Tibial nerve (tissue), 4 donors: Measurements from ENCODE around the gene CTNNA2. TPM values are rescaled to one million over a fixed set of nuclear protein-coding genes. Genes with fewer than 3 reads are reported as not detected.

Experiments
- DNase-seq, 2 donors: peaks; one replicate each; pipeline ENCODE4 v3.0.0-alpha.2; 2019; ENCODE audit warnings: low spot score in 2 of 2
- H3K27ac ChIP-seq, 4 donors: fragments of 200-600 bp; sonication (generic) in 3 of 4; one replicate each; pipeline ENCODE4 v1.5.1; 2017 to 2019; ENCODE audit warnings: mild to moderate bottlenecking in 1 of 4
- H3K27me3 ChIP-seq, 2 donors: fragments of 200-600 bp; sonication (generic) in 1 of 2; one replicate each; pipeline versions ENCODE4 v1.5.1 to v1.6.0; 2017 to 2019
- H3K36me3 ChIP-seq, 3 donors: fragments of 200-600 bp; sonication (generic); one replicate each; pipeline ENCODE4 v1.5.1; 2018 to 2019
- H3K4me1 ChIP-seq, 4 donors: fragments of 200-600 bp; sonication (generic) in 3 of 4; one replicate each; pipeline ENCODE4 v1.5.1; 2017 to 2019
- H3K4me3 ChIP-seq, 4 donors: fragments of 200-600 bp; sonication (generic) in 3 of 4; one replicate each; pipeline ENCODE4 v1.5.1; 2017 to 2019; ENCODE audit warnings: mild to moderate bottlenecking in 1 of 4, moderate library complexity in 1 of 4
- H3K9me3 ChIP-seq, 4 donors: fragments of 200-600 bp; sonication (generic) in 3 of 4; one replicate each; pipeline ENCODE4 v1.5.1; 2017 to 2019
- CTCF ChIP-seq, 5 experiments: fragments of 200-600 bp in 3 of 5; fragments of 450-650 bp in 2 of 5; sonication (generic) in 3 of 5; IDR thresholded peaks; one replicate each; pipeline ENCODE4 v1.5.1; 2016 to 2019; ENCODE audit warnings: antibody characterized with exemption in 5 of 5, mild to moderate bottlenecking in 3 of 5, moderate library complexity in 2 of 5
- EP300 ChIP-seq, 2 donors: sonication (generic); formaldehyde crosslinking; IDR thresholded peaks; one replicate each; pipeline ENCODE4 v1.6.1; 2017; ENCODE audit warnings: antibody characterized with exemption in 2 of 2, mild to moderate bottlenecking in 1 of 2
- POLR2A ChIP-seq, 2 donors: fragments of 450-650 bp; IDR thresholded peaks; one replicate each; pipeline ENCODE4 v1.6.1; 2017; ENCODE audit warnings: antibody characterized with exemption in 2 of 2, mild to moderate bottlenecking in 2 of 2, moderate library complexity in 2 of 2
- WGBS, 2 donors: methylation state at CpG; one replicate each; pipeline ENCODE4 v1.1.5; 2018; 5-methylcytosine and 5-hydroxymethylcytosine counted together
- total RNA-seq, 4 donors: library from RNA; depleted of rRNA; stranded (reverse); fragments of >200 nt; gene quantifications; one replicate each; pipeline ENCODE4 v1.1.0, GENCODE V29; 2016

Gene CTNNA2
- total RNA-seq, 4 donors from 2014 or later, result 0.39 to 3.3 (median 0.75) TPM

DNA sequence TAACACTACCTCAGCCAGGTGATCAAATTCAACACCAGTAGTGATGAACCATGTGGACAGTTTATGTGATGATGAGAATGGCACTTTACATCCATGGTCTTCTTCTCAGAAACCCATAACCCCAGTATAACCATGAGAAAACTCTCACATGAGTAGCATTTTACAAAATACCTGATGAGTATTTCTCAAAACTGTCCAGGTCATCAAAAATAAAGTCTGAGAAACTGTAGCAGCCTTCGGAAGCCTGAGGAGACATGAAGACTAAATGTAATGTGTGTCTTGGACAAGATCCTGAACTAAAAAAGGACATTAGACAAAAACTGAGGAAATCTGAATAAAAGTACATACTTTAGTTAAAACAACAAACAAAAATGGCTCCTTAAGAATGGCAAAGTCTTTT lies 108.9 kb downstream of the CTNNA2 start:
- H3K27me3 ChIP-seq, result no peaks in the 10 kb centered on the region
- no peak overlapping the region for H3K4me3 ChIP-seq
- TF ChIP-seq EP300 (IDR thresholded peaks at IDR 0.05) (no peak), POLR2A (IDR thresholded peaks at IDR 0.05) (no peak), CTCF (IDR thresholded peaks at IDR 0.05) (no peak)
- H3K4me1 ChIP-seq, result no peaks in the 10 kb centered on the region
- 76 to 89% methylated on average over 1 of the region's 1 CpG for WGBS, 2 donors
- no peaks in the 10 kb centered on the region for H3K9me3 ChIP-seq
- H3K27ac ChIP-seq, result no peak overlapping the region
- no peak for DNase-seq
- no peaks in the 10 kb centered on the region for H3K36me3 ChIP-seq

DNA sequence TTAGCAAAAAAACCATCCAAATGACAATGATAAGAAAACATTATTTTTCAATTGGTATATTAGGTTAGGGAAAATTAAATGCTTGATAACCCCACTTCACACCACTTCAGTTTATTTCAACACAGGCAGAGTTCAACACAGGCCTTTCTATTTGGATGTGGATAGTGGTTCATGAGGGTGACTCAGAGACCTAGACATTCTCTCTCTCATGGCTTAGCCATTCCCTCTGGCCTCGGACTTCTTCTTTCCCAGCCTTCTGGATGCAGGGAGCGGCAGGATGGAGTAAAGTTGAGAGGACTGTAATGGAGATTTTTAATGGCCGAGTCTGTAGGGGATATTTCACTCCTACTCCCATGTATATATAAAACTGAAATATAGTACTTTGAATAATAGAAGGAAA lies 109.7 kb downstream of the CTNNA2 start:
- TF ChIP-seq CTCF (IDR thresholded peaks at IDR 0.05), result no peak
- TF ChIP-seq EP300 (IDR thresholded peaks at IDR 0.05), result no peak
- no peak for TF ChIP-seq POLR2A (IDR thresholded peaks at IDR 0.05)
- WGBS, 2 donors, result 62 to 77% methylated on average over 3 of the region's 3 CpGs
- Histone ChIP-seq H3K4me3 (no peak overlapping the region), H3K27ac (no peak overlapping the region), H3K36me3 (no peaks in the 10 kb centered on the region), H3K4me1 (no peaks in the 10 kb centered on the region), H3K9me3 (no peaks in the 10 kb centered on the region), H3K27me3 (no peaks in the 10 kb centered on the region)
- DNase-seq, result no peak

- H3K4me3 ChIP-seq, result no peak overlapping the region
- H3K4me1 ChIP-seq, result no peaks in the 10 kb centered on the region
- no peak for TF ChIP-seq EP300 (IDR thresholded peaks at IDR 0.05)
- TF ChIP-seq POLR2A (IDR thresholded peaks at IDR 0.05), result no peak
- TF ChIP-seq CTCF (IDR thresholded peaks at IDR 0.05), result no peak
- DNase-seq, result no peak
- no peaks in the 10 kb centered on the region for H3K9me3 ChIP-seq
- H3K27me3 ChIP-seq, result no peaks in the 10 kb centered on the region
- no peak overlapping the region for H3K27ac ChIP-seq
- H3K36me3 ChIP-seq, result no peaks in the 10 kb centered on the region
- 76 to 81% methylated on average over 5 of the region's 5 CpGs for WGBS, 2 donors
These were observed 114.4 kb downstream of the CTNNA2 start for GRCh38 chr2:79627237-79627636.

- Histone ChIP-seq H3K4me3 (no peak overlapping the region), H3K36me3 (no peaks in the 10 kb centered on the region), H3K27ac (no peak overlapping the region), H3K27me3 (no peaks in the 10 kb centered on the region), H3K4me1 (no peaks in the 10 kb centered on the region), H3K9me3 (no peaks in the 10 kb centered on the region)
- 76 to 79% methylated on average over 3 of the region's 3 CpGs for WGBS, 2 donors
- no peak for DNase-seq
- TF ChIP-seq EP300 (IDR thresholded peaks at IDR 0.05), result no peak
- no peak for TF ChIP-seq CTCF (IDR thresholded peaks at IDR 0.05)
- TF ChIP-seq POLR2A (IDR thresholded peaks at IDR 0.05), result no peak
These were observed 117.2 kb downstream of the CTNNA2 start for GRCh38 chr2:79630060-79630459.

DNA sequence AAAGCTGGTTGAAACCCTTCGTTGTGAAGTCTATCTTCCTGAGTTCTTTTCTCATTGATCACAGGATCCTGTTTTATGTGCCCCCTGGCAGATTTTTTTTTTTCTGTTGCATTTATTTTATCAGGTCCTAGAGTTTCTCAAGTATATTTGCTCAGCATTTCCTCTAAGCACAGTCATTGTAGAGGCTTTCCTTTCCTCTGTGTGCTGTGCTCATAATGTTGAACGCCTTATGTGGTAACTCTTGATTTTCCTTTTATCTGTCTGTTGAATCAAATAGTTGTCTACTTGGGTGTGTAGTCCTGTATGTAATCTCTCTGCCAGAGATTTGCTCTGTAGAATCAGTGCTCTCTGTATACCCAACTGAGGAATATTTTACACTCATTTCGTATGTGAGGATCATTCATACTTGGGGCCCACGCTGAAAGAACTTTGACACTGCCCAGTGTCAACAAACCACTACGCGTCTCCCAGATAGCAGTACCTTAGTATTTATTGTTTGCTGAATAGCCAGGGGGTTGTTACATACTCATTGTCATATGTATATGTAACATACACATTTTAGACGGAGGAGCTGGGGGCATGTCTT lies 118.2 kb downstream of the CTNNA2 start:
- H3K27ac ChIP-seq, result no peak overlapping the region
- no peak overlapping the region for H3K4me3 ChIP-seq
- DNase-seq, result no peak
- H3K9me3 ChIP-seq, result no peaks in the 10 kb centered on the region
- H3K27me3 ChIP-seq, result no peaks in the 10 kb centered on the region
- H3K36me3 ChIP-seq, result no peaks in the 10 kb centered on the region
- TF ChIP-seq POLR2A (IDR thresholded peaks at IDR 0.05), result no peak
- TF ChIP-seq EP300 (IDR thresholded peaks at IDR 0.05), result no peak
- no peak for TF ChIP-seq CTCF (IDR thresholded peaks at IDR 0.05)
- H3K4me1 ChIP-seq, result no peaks in the 10 kb centered on the region
- 65 to 71% methylated on average over 7 of the region's 7 CpGs for WGBS, 2 donors
